ENCODE data around the gene OR6T1.

Gene OR6T1

GRCh38 chr11:123943738-123944137 lies at the start of gene OR6T1:
Gene OR6T1, minus strand, starts transcription at chr11:123943838. Its CDS starts 0 bp downstream, at chr11:123943838.
- ChIA-PET CTCF (interaction anchor here (0.6 kb wide), 1 partner anchor 465 kb away, joined by 3 read pairs; no protein-coding TSS in a partner anchor), POLR2A (no interaction called here)
- H3K4me1 ChIP-seq (ENCODE audit: control insufficient read depth, insufficient read depth, low read length): no peaks in the 10 kb centered on the region
- no peaks in the 10 kb centered on the region for H3K36me3 ChIP-seq (ENCODE audit: control insufficient read depth in 2 of 2, insufficient read depth in 1 of 2, low read length in 2 of 2)
- no peaks in the 10 kb centered on the region for H3K9me3 ChIP-seq (ENCODE audit: control insufficient read depth, insufficient read depth, low read depth, low read length)
- no peak within 1 kb of the TSS for H3K4me3 ChIP-seq (ENCODE audit: low read depth, low read length)
- TF ChIP-seq ZNF302 (tag by site-specific recombination; IDR thresholded peaks at IDR 0.05; ENCODE audit: low read depth) (no peak), ZSCAN4 (tag by site-specific recombination; IDR thresholded peaks at IDR 0.05) (no peak)
- TF ChIP-seq, protein P1, sequence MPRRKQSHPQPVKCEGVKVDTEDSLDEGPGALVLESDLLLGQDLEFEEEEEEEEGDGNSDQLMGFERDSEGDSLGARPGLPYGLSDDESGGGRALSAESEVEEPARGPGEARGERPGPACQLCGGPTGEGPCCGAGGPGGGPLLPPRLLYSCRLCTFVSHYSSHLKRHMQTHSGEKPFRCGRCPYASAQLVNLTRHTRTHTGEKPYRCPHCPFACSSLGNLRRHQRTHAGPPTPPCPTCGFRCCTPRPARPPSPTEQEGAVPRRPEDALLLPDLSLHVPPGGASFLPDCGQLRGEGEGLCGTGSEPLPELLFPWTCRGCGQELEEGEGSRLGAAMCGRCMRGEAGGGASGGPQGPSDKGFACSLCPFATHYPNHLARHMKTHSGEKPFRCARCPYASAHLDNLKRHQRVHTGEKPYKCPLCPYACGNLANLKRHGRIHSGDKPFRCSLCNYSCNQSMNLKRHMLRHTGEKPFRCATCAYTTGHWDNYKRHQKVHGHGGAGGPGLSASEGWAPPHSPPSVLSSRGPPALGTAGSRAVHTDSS (tag by site-specific recombination; IDR thresholded peaks at IDR 0.05): no peak
- H3K27ac ChIP-seq (ENCODE audit: extremely low read depth, low read depth, low read length): no peak within 1 kb of the TSS

DNA sequence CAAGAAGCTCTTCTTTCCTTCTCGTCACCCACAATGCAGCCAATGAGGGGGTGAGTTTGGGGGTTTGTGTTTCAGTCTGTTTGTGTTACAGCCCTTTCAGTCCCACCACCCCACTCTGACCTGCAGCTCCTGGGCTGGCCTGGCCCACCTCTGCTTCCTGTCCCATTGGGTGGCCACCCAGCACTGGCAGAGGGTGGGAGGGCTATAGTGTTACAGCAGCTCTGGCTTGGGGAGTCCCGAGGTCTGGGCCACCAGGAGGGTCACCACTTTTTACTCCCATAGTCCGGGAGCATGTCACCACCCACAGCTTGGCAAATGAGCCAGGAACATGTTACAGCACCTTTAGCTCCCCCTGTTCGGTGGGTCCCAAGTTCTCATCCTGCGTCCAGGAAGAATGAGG lies 35.7 kb upstream of the OR6T1 start:
- CTCF ChIA-PET: no interaction called here

GRCh38 chr11:123977731-123978347 lies 34.2 kb upstream of the OR6T1 start, which contains the start of gene OR10S1:
Gene OR10S1, minus strand, starts transcription at chr11:123977781. Its CDS starts 117 bp downstream, at chr11:123977664.
- TF ChIP-seq ZNF544 (tag by site-specific recombination; IDR thresholded peaks at IDR 0.05) (no peak), ZNF184 (tag by site-specific recombination; IDR thresholded peaks at IDR 0.05) (no peak), BCL11A (tag by site-specific recombination; IDR thresholded peaks at IDR 0.05; ENCODE audit: low read depth) (no peak), GLIS1 (tag by site-specific recombination; IDR thresholded peaks at IDR 0.05) (no peak), TCF7L2 (IDR thresholded peaks at IDR 0.05; ENCODE audit: borderline replicate concordance, low read depth, low read length) (no peak), ZNF37A (tag by site-specific recombination; IDR thresholded peaks at IDR 0.05) (no peak)
- ChIA-PET CTCF (no interaction called here), POLR2A (no interaction called here)
- Histone ChIP-seq H3K9me3 (ENCODE audit: control insufficient read depth, insufficient read depth, low read depth, low read length) (no peaks in the 10 kb centered on the region), H3K27ac (ENCODE audit: extremely low read depth, low read depth, low read length) (no peak within 1 kb of the TSS), H3K4me1 (ENCODE audit: control insufficient read depth, insufficient read depth, low read length) (no peaks in the 10 kb centered on the region), H3K36me3 (ENCODE audit: control insufficient read depth in 2 of 2, insufficient read depth in 1 of 2, low read length in 2 of 2) (no peaks in the 10 kb centered on the region), H3K4me3 (ENCODE audit: low read depth, low read length) (no peak within 1 kb of the TSS)

More for the DNA sequence above, 35.7 kb upstream of the OR6T1 start:
- POLR2A ChIA-PET: no interaction called here
- no peak overlapping the region for H3K27ac ChIP-seq (ENCODE audit: extremely low read depth, low read depth, low read length)
- no peak overlapping the region for H3K4me3 ChIP-seq (ENCODE audit: low read depth, low read length)
- no peaks in the 10 kb centered on the region for H3K4me1 ChIP-seq (ENCODE audit: control insufficient read depth, insufficient read depth, low read length)
- no peak for TF ChIP-seq ZBTB6 (tag by site-specific recombination; IDR thresholded peaks at IDR 0.05)
- TF ChIP-seq ZFP41 (tag by site-specific recombination; IDR thresholded peaks at IDR 0.05; ENCODE audit: borderline replicate concordance): no peak
- TF ChIP-seq ZNF792 (tag by site-specific recombination; IDR thresholded peaks at IDR 0.05): no peak
- no peak for TF ChIP-seq ZBTB48 (tag by site-specific recombination; IDR thresholded peaks at IDR 0.05)
- TF ChIP-seq HIC1 (tag by site-specific recombination; IDR thresholded peaks at IDR 0.05): no peak
- no peak for TF ChIP-seq ZNF514 (tag by site-specific recombination; IDR thresholded peaks at IDR 0.05)
- no peak for TF ChIP-seq YY2 (tag by site-specific recombination; IDR thresholded peaks at IDR 0.05)
- no peak for TF ChIP-seq ZNF544 (tag by site-specific recombination; IDR thresholded peaks at IDR 0.05)
- TF ChIP-seq HOXA7 (CRISPR knock-in tag; IDR thresholded peaks at IDR 0.05; ENCODE audit: borderline replicate concordance): no peak
- no peak for TF ChIP-seq ZNF624 (tag by site-specific recombination; IDR thresholded peaks at IDR 0.05)
- no peak for TF ChIP-seq MYNN (tag by site-specific recombination; IDR thresholded peaks at IDR 0.05; ENCODE audit: borderline replicate concordance)
- TF ChIP-seq ZNF830 (tag by site-specific recombination; IDR thresholded peaks at IDR 0.05; ENCODE audit: low read depth): no peak
- no peak for TF ChIP-seq ZNF664 (tag by site-specific recombination; IDR thresholded peaks at IDR 0.05)
- no peaks in the 10 kb centered on the region for H3K36me3 ChIP-seq (ENCODE audit: control insufficient read depth in 2 of 2, insufficient read depth in 1 of 2, low read length in 2 of 2)
- no peaks in the 10 kb centered on the region for H3K9me3 ChIP-seq (ENCODE audit: control insufficient read depth, insufficient read depth, low read depth, low read length)
